ENCODE measurements around the gene PPM1G. TPM values are rescaled to one million over a fixed set of nuclear protein-coding genes. Genes with fewer than 3 reads are reported as not detected.

Gene PPM1G
- total RNA-seq, 1 experiment from 2014 or later, result 72.0 TPM

- no peak for DNase-seq (ENCODE audit: low spot score)
Observed at GRCh38 chr2:27416151-27416550, 6.8 kb upstream of the PPM1G start.

- DNase-seq (ENCODE audit: low spot score), result no peak
Observed at GRCh38 chr2:27412419-27413152, 3.2 kb upstream of the PPM1G start.

- no peak for DNase-seq (ENCODE audit: low spot score)
Observed at GRCh38 chr2:27408601-27409320, 630 bp downstream of the PPM1G start.

- DNase-seq (ENCODE audit: low spot score), result peak; percentile 30
Observed at GRCh38 chr2:27407798-27408491, 1.4 kb downstream of the PPM1G start.

GRCh38 chr2:27400348-27401135 lies 8.8 kb downstream of the PPM1G start:
- no peak for DNase-seq (ENCODE audit: low spot score)

GRCh38 chr2:27398962-27399361 lies 10.4 kb downstream of the PPM1G start:
- no peak for DNase-seq (ENCODE audit: low spot score)

- no peak for DNase-seq (ENCODE audit: low spot score)
Observed at GRCh38 chr2:27393225-27393624, 16.2 kb downstream of the PPM1G start.

- no peak for DNase-seq (ENCODE audit: low spot score)
Observed at GRCh38 chr2:27390822-27391679, 18.3 kb downstream of the PPM1G start.

GRCh38 chr2:27381577-27382181 lies 27.7 kb downstream of the PPM1G start:
- no peak for DNase-seq (ENCODE audit: low spot score)

- peak; percentile 85 for DNase-seq (ENCODE audit: low spot score)
Observed at GRCh38 chr2:27380626-27381545, 28.5 kb downstream of the PPM1G start, which contains the start of gene ZNF513. TSS of gene ZNF513 (minus strand) at chr2:27380734. CDS start at chr2:27380526, 208 bp downstream.

- peak; percentile 39 for DNase-seq (ENCODE audit: low spot score)
Observed at GRCh38 chr2:27379836-27380625, 29.4 kb downstream of the PPM1G start.

GRCh38 chr2:27379383-27379835 lies 30.0 kb downstream of the PPM1G start:
- DNase-seq (ENCODE audit: low spot score), result no peak

GRCh38 chr2:27378809-27379290 lies 30.5 kb downstream of the PPM1G start:
- DNase-seq (ENCODE audit: low spot score), result no peak

- no peak for DNase-seq (ENCODE audit: low spot score)
Observed at GRCh38 chr2:27378096-27378808, 31.1 kb downstream of the PPM1G start.

GRCh38 chr2:27377618-27378095 lies 31.7 kb downstream of the PPM1G start:
- no peak for DNase-seq (ENCODE audit: low spot score)

- no peak for DNase-seq (ENCODE audit: low spot score)
Observed at GRCh38 chr2:27376866-27377617, 32.3 kb downstream of the PPM1G start.
